Erythroblast (primary cell): Measurements from ENCODE around the gene FHIP1A.

ENCODE experiments used
- GATA1 ChIP-seq: IDR thresholded peaks from 2 replicates; pipeline ENCODE4 v1.6.1; 2011; ENCODE audit warnings: low read depth, mild to moderate bottlenecking, control low read depth, low read length, moderate library complexity
- POLR2A ChIP-seq: IDR thresholded peaks from 2 replicates; pipeline ENCODE4 v1.6.1; 2011; ENCODE audit warnings: mild to moderate bottlenecking, low read length

GRCh38 chr4:151389311-151389710 lies 19.7 kb upstream of the FHIP1A start:
- TF ChIP-seq POLR2A: no peak
- TF ChIP-seq GATA1: no peak
